GM21515 (cell line): ENCODE measurements around the gene WARS2.
"Not testable (repeated sequence)": the region's sequence is repeated elsewhere in the genome, so short reads cannot be mapped to it uniquely, and the experiment has no call there.

Experiments
- ATAC-seq: cut with Tn5 transposase; IDR thresholded peaks from one replicate; pipeline ENCODE4 v1.9.1; 2021; ENCODE audit not compliant: unreplicated experiment

The WARS2 gene

DNA sequence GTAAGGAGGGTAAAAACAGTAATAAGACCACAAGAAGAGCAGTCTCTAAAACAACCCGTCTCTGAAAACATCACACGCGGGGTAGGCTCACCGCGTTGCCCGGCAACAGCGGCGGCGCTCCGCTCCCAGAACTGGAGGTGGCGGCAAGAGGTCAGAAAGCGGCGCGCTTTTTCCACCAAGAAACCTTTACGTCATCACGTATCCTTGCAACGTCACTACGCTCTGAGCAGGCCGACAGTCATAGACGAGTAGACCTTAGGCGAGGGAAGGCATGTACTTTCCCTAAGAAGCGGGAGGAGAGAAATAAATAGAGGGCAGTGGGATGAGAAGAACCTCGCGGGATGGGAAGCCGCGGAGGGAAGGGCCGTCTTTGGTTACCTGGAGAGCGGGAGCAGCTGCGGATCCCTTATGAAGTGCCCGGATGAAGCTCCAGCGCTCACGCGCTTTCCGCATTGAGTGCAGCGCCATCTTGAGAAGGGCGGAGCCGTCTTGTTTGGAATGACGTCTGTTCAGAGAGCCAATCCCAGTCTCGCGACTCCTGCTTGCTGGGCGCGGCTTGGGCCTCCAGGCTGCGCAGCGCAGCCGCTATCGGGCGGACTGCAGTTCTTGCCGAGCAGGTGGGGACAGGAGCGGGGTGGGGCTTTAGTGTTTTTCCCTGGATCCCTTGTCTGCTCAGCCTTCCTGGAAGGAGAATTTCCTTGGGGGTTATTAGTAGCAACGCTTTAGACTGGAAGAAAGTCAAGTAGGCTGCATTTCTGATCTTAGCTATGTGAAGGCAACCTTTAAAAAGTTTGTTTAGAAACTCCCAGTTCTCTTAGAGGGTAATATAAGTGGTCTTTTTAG is at the start of gene WARS2:
TSS of gene WARS2 (minus strand) at position 477 of the 843 bp plus-strand sequence. CDS start at position 468, 9 bp downstream.
- peak; percentile 93 for ATAC-seq

DNA sequence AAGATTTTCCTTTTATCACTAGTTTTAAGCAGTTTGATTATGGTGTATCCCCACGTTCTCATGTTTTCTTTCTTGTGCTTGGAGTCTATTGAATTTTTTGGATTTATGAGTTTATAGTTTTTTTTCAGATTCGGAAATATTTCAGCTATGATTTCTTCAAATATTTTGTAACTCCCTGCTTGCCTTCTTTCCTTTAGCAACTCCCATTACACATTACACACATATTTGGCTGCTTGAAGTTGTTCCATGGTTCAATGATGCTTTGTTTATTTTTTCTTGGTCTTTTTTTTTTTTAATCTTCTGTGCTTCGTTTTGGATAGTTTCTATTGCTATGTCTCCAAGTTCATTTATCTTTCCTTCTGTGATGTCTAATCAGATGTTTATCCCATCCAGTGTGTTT is 48.5 kb upstream of the WARS2 start:
- ATAC-seq: no peak

DNA sequence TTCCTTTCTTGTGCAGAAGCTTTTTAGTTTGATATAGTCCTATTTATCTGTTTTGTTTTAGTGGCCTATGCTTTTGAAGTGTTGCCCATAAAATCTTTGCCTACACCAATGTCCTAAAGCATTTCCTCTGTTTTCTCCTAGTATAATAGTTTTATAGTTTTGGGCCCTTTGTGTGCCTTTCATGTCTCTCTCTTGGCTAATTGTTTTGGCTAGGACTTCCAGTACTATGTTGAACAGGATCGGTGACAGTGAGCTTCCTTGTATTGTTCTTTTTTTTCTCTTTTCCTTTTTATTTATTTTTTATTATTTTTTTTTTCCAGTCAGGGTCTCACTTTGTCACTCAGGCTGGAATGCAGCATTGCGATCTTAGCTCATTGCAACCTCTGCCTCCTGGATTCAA is 47.0 kb upstream of the WARS2 start:
- ATAC-seq: no peak

DNA sequence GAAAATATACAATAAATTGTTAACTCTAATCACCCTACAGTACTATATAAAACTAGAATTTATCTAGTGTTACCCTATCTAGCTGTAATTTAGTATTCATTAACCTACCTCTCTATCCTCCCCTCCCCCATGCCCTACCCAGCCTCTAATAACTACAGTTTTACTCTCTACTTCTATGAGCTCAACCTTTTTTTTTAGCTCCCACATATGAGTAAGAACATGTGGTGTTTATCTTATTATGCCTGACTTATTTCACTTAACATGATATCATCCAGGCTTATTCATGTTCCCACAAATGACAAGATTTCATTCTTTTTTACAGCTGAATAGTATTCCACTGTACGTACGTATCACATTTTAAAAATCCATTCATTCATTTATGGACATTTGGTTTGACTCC is 46.0 kb upstream of the WARS2 start:
- ATAC-seq: no peak

DNA sequence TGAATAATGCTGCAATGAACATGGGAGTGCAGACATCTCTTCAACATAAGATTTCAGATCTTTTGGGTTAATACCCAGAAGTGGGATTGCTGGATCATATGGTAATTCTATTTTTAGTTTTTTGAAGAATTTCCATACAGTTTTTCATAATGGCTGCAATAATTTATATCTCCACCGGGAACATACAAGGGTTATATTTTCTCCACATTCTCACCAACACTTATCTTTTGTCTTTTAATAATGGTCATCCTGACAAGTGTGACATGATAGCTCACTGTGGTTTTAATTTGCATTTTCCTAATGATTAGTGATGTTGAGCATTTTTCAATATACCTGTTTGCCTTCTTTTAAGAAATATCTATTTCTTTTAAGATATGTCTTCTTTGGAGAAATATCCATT is 44.5 kb upstream of the WARS2 start:
- ATAC-seq: no peak

DNA sequence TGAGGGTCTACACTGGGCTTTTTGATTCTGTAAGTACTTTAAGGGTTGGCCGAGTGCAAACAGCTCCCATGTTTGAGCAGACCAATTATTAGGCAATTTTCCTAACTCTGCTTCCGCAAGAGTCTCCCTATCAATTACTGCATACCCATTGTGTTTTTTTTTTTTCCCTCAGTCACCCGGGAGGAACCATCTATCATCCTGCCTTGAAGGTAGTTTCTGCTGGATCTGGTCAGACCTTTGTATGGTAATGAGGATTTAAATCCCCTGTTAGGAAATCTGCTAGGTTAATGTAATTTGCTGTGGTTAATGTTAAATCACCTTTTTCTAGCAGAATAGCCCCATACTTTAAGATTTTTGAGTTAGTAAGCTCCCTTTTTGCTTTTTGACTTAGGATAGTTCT is 40.8 kb upstream of the WARS2 start:
- ATAC-seq: no peak

DNA sequence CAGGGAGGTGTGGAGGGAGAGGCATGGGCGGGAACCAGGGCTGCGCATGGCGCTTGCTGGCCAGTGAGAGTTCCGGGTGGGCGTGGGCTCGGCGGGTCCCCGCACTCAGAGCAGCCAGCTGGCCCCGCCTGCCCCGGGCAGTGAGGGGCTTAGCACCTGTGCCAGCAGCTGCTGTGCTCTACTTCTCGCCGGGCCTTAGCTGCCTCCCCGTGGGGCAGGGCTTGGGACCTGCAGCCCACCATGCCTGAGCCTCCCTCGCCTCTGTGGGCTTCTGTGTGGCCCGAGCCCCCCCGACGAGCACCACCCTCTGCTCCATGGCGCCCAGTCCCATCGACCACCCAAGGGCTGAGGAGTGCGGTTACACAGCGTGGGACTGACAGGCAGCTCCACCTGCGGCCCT is 38.6 kb upstream of the WARS2 start:
- ATAC-seq: no peak

DNA sequence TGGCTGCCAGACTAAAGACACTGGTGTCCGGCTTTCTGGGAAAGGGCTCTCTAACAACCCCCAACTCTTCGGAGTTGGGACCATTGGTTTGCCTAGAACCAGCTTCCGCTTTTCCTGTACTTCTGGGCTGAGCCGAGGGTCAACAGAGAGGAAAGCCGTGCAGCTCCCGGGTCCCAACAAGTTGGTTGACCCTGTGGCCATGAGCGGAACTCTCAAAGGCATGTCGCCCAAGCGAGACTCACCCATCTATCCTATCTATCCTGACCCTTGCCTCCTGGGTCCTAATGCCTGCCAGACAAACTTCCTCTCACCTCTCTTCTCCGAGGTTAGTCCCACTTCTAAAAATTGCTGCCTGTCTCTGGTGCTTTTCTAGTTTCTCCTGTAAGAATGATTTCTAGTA is 32.5 kb upstream of the WARS2 start:
- ATAC-seq: not testable (repeated sequence)

DNA sequence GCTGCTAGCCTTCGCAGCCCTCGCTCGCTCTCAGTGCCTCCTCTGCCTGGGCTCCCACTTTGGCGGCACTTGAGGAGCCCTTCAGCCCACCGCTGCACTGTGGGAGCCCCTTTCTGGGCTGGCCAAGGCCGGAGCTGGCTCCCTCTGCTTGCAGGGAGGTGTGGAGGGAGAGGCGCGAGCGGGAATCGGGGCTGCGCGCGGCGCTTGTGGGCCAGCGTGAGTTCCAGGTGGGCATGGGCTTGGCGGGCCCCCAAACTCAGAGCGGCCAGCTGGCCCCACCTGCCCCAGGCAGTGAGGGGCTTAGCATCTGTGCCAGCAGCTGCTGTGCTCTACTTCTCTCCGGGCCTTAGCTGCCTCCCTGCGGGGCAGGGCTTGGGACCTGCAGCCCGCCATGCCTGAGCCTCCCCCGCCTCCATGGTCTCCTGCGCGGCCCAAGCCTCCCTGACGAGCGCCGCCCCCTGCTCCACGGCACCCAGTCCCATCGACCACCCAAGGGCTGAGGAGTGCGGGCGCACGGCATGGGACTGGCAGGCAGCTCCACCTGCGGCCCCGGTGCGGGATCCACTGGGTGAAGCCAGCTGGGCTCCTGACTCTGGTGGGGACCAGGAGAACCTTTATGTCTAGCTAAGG is 31.0 kb upstream of the WARS2 start:
- ATAC-seq: not testable (repeated sequence)

DNA sequence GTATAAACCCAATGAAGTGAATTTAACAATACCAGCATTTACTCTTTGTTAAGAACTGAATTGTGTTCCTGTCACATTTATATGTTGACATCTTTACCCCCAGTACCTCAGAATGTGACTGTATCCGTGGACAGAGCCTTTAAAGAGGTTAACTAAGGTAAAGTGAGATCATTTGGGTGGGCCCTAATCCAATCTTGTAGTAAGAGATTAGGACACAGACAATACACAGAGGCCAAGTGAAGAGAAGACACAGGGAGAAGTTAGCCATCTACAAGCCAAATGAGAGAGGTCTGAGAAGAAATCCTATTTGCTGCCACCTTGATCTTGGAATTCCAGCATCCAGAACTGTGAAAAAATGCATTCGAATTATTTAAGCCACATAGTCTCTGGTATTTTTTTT is 22.9 kb upstream of the WARS2 start:
- no peak for ATAC-seq

DNA sequence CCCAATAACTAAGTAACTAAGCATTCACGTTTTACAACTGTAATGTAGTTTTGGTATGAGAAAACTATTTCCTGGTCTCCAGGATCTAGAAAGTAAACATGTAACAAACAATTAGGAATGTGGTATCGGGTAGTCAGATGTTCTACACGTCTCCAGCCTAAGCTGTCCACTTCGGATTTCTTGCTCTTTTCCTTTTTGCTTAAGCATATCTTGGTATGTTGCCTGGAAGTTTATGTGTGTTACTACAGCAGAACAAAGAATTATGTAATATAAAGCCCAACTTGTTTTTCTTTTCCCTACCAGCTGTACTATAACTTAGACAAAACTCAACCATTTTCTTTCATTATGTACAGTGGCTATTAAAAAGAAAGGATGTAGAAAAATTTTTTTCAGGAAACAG is 20.4 kb upstream of the WARS2 start:
- ATAC-seq: no peak

DNA sequence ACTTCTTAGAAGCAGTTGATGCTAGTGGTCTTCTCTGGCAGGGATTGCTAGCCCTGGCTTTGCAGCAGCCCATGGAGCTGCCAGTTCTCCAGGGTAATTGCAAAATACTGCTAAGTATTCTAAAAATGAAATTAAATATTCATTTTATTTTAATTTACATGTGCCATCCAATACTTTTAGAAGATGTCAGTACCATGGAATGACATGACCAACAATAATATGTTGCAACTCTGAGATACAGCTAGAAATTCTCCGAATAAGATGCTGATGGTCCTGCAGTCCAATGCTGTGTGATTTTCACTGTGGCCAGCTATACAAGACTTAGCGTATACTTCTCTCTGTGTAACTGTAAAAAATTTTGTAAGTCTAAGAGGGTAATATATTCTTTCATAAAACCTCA is 20.0 kb upstream of the WARS2 start:
- ATAC-seq: no peak

DNA sequence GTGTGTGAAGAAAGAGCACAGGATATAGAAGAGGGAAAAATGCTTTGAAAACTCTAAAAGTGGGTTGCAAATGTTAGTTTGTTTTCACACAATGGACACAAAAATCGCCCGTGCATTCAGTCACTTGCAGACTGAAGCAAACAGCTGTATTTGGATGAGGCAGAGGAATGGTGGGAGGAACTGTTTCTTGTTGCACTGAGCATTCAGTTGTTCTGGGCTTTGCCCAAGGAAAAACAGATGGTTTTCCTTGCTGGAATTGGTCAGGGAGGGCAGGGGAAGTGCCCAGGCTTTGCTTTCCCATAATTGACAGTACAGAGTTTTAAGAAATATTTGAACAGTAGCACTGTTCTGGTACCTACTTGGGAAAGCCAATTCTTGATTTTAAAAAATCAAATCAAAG is 19.5 kb upstream of the WARS2 start:
- ATAC-seq: no peak

DNA sequence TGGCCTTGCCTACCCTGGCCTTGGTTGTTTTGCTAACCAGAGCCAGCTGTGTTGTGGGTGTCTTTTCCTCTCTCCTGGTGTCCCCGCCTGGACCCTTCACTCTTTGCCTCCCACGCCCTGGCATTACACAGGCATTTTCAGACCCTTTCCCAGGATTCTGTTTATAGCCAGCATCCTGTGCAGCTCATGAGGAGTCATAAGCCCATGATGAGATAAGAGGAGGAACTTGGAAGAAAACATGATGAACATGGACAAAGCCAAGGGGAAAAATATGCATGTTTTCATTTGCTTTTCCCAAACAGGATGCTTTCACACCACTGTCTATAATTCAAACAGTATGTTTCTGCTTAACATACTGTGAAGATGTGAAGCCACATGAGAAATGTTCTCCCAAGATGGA is 18.7 kb upstream of the WARS2 start:
- no peak for ATAC-seq

DNA sequence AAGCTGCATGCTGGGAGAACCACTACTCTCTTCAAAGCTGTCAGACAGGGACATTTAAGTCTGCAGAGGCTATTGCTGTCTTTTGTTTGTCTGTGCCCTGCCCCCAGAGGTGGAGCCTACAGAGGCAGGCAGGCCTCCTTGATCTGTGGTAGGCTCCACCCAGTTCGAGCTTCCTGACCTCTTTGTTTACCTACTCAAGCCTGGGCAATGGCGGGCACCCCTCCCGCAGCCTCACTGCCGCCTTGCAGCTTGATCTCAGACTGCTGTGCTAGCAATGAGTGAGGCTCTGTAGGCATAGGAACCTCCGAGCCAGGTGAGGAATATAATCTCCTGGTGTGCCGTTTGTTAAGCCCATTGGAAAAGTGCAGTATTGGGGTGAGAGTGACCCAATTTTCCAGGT is 16.3 kb upstream of the WARS2 start:
- not testable (repeated sequence) for ATAC-seq

DNA sequence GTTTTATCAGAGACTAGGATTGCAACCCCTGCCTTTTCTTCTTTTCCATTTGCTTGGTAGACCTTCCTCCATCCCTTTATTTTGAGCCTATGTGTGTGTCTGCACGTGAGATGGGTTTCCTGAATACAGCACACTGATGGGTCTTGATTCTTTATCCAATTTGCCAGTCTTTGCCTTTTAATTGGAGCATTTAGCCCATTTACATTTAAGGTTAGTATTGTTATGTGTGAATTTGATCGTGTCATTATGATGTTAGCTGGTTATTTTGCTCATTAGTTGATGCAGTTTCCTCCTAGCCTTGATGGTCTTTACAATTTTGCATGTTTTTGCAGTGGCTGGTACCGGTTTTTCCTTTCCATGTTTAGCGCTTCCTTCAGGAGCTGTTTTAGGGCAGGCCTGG is 14.6 kb upstream of the WARS2 start:
- not testable (repeated sequence) for ATAC-seq

DNA sequence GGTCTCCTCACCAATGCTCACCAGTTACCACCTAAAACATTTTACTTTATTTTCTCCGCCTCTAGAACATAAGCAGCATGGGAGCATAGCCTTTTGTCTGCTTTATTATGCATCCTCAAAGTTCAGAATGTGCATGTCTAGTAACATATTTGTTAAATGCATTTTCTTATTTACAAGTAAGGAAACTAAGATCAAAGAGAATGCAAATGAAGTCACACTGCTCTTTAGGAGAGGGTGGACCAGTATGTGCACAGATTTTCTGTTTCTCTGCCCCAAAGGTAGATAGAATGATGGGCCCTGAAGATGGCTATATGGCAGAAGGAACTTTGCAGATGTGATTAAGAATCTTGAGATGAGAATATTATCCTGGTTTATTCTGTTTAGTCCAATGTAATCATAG is 9.7 kb upstream of the WARS2 start:
- ATAC-seq: no peak

DNA sequence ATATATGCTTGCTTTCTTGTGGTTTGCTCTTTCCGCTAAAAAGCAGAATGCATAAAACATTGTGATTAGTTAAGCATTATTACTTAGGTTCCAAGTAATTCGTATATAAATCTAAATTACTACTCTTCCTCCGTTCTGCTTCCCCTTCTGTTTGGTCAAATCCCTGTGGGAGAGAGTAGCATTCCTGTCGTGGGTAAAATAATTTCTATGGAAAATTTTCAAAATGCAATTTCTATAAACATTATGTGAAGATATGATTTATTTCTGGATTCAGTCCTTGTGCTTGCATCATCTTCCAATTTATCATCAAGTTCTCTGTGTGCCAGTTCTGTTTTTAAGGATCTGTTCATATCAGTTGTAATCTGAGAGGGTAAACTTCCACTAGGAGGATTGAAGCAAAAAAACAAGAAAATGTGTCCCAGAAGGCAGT is 7.2 kb upstream of the WARS2 start:
- no peak for ATAC-seq

DNA sequence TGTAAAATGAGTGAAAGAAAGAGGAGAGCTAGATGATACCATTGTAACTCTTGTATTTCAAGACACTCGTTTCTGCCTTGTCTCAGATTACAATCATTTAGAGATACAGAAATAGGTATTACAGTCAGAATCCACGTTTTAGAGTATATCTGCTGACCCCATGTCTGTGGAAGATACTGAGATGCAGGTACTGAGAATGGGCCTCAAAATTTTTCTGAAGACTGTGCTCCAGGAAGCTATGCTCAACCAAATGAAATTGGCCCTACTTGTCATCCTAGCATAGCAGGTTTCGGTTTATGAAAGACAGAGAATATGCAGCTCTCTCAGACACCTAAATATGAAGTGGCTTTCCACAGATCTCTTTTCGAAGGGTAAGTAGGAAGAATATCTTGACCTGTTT is 6.0 kb upstream of the WARS2 start:
- no peak for ATAC-seq

DNA sequence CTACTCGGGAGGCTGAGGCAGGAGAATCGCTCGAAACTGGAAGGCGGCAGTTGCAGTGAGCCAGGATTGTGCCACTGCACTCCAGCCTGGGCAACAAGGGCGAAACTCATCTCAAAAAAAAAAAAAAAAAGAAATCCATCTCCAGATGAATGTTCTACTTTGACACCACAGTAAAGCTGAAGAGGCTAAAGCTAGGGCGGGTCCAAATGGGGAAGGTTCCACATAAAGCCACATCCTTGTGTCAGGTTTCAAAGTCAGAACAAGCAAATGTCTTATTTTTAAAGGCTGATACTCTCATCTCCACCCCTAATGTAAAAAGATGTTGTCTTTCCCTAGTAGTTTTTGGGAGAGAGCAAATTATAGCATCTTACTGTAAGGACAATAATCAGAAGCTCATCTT is 4.4 kb upstream of the WARS2 start:
- no peak for ATAC-seq

DNA sequence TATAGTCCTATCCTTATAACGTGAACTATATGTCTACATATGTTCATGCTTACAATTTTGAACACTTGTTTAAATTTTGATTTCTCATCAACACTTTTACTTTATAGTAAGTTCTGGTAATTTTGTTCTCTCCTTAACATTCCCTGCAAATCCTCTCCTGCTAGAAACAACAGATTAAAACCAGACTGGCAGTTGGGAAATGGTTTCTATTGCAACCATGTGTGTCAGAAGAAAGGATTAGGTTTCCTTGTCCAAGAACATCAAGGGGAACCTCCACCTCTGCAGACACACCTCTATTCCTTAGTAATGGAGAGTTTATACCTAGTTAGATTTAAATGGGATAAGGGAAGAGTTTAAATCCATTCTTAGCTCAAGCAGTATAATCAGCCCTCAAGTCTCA is 3.3 kb upstream of the WARS2 start:
- no peak for ATAC-seq

DNA sequence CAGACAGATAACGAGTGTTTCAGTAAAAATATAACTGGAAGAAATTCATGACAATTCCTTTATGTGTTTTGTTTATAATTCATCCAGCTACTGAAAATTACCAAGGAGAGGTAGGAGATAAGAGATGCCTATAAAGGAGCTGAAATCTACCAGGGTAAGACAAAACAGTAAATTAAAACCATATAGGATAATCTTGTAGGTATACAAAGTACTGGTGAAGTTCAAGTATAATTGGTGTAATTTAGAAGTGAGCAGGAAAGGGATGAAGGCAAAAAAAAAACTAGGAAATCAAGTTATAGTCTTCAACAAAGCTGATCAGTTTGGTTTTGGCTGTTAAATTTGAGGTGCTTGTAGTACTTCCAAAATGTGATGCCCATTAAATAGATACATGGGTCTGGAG is 1.2 kb upstream of the WARS2 start:
- ATAC-seq: no peak

DNA sequence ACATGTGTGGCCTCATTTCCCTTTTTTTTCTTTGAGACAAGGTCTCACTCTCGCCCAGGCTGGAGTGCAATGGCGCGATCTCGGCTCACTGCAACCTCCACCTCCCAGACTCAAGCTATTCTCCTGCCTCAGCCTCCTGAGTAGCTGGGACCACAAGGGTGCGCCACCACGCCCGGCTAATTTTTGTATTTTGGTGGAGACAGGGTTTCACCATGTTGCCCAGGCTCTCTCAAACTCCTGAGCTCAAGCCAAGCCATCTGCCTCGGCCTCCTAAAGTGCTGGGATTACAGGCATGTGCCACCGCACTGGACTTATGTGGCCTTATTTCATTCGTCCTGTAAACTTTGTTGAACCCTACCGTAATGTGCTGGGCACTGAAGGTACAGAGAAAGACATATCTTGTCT is 569 bp upstream of the WARS2 start:
- ATAC-seq: no peak
